ENCODE measurements around the gene TAF1B. TPM values are rescaled to one million over a fixed set of nuclear protein-coding genes. Genes with fewer than 3 reads are reported as not detected.

The TAF1B gene
- total RNA-seq, 2 experiments from 2014 or later, result 23.0 to 25.3 TPM

DNA sequence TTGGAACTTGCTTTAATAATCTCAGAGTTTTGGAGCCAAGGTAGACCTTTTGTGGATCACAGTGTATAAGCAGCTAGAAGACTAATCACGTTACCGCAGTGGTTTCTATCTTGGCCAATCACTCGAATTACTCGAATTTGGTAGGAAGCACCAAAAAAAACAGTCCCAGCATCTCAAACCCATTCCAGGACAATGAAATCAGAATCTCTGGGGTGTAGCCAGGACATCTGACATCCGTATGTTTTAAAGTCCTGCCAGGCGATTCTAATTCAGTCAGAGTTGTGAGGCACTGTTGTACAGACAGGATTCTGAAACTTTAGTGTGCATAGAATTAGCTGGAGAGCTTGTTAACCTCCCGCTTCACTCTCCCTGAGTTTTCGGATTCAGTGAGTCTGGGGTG, 139.0 kb downstream of the TAF1B start:
- H3K27ac Mint-ChIP-seq, result no peak overlapping the region
- H3K4me3 Mint-ChIP-seq, result no peak overlapping the region
- no peaks in the 10 kb centered on the region for H3K9me3 Mint-ChIP-seq
- peaks cover 21% of the 10 kb centered on the region for H3K4me1 Mint-ChIP-seq
- no peaks in the 10 kb centered on the region for H3K36me3 Mint-ChIP-seq
- peaks cover 26% of the 10 kb centered on the region for H3K27me3 Mint-ChIP-seq
- DNase-seq, result no peak

- DNase-seq, result no peak
- Mint-ChIP-seq H3K4me1 (peaks cover 19% of the 10 kb centered on the region), H3K4me3 (no peak overlapping the region), H3K27me3 (peaks cover 26% of the 10 kb centered on the region), H3K27ac (no peak overlapping the region), H3K9me3 (no peaks in the 10 kb centered on the region), H3K36me3 (no peaks in the 10 kb centered on the region)
These were observed 139.6 kb downstream of the TAF1B start for GRCh38 chr2:9982891-9983290.

DNA sequence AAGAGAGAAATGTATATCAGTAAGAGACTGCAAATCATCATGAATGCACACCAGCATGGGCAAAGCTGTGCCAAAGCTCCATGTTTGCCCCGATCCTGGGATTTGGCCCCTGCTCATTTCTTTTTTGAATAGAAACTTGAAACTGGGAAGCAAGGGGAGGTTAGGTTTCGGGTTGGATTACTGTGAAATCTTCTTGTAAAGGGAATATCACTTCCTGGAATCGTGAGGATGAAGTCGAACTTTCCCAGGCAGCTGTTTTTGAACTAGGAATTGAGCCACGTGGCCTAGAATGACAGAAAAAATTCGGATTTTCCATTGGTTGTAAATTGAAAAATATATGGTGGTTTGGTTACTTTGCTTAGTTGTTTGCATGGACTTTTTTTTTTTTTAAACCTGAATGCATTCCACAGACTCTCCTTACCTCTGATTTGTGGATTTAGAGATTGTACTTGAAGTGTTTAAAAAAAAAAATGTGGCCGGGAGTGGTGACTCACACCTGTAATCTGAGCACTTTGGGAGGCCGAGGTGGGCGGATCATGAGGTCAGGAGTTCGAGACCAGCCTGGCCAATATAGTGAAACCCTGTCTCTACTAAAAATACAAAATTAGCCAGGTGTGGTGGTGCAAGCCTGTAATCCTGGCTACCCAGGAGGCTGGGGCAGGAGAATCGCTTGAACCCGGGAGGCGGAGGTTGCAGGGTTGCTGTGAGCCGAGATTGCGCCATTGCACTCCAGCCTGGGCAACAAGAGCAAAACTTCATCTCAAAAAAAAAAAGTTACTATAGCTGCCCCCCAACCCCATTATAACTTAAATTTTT, 140.3 kb downstream of the TAF1B start:
- no peak for DNase-seq
- peaks cover 14% of the 10 kb centered on the region for H3K4me1 Mint-ChIP-seq
- no peak overlapping the region for H3K4me3 Mint-ChIP-seq
- no peaks in the 10 kb centered on the region for H3K9me3 Mint-ChIP-seq
- peaks cover 26% of the 10 kb centered on the region for H3K27me3 Mint-ChIP-seq
- no peaks in the 10 kb centered on the region for H3K36me3 Mint-ChIP-seq
- H3K27ac Mint-ChIP-seq, result no peak overlapping the region

Other genes starting within 250 kb of the TAF1B start
- gene YWHAQ, start 212.5 kb upstream of the TAF1B start, total RNA-seq, result 100 to 1,000 TPM; 314 to 317 TPM
- gene GRHL1, start 108.2 kb downstream of the TAF1B start, total RNA-seq, result under 1 TPM; 0.49 to 0.76 TPM
- gene KLF11, start 200.1 kb downstream of the TAF1B start, total RNA-seq, result 1 to 10 TPM; 3.7 to 3.9 TPM
- gene CYS1, start 236.9 kb downstream of the TAF1B start, total RNA-seq, result not detected